ENCODE data around the gene AGBL1.

Gene AGBL1

GRCh38 chr15:86854176-86854575, 774.5 kb downstream of the AGBL1 start:
- H3K4me3 ChIP-seq, result no peak overlapping the region
- no peak overlapping the region for H3K9ac ChIP-seq
- H3K4me2 ChIP-seq, result no peak overlapping the region
- no peaks in the 10 kb centered on the region for H3K27me3 ChIP-seq
- H3K4me1 ChIP-seq, result no peaks in the 10 kb centered on the region
- no peaks in the 10 kb centered on the region for H3K36me3 ChIP-seq
- H3K27ac ChIP-seq, result no peak overlapping the region
- H4K20me1 ChIP-seq, result no peaks in the 10 kb centered on the region
- peaks cover 0 to 12% (median 3%) of the 10 kb centered on the region in 11 experiments; a peak in 8 of 22 replicates for H3K9me3 ChIP-seq (replicated peaks in 1 of 11)
- no peak for TF ChIP-seq Cebpa-rat (IDR thresholded peaks at IDR 0.05)

DNA sequence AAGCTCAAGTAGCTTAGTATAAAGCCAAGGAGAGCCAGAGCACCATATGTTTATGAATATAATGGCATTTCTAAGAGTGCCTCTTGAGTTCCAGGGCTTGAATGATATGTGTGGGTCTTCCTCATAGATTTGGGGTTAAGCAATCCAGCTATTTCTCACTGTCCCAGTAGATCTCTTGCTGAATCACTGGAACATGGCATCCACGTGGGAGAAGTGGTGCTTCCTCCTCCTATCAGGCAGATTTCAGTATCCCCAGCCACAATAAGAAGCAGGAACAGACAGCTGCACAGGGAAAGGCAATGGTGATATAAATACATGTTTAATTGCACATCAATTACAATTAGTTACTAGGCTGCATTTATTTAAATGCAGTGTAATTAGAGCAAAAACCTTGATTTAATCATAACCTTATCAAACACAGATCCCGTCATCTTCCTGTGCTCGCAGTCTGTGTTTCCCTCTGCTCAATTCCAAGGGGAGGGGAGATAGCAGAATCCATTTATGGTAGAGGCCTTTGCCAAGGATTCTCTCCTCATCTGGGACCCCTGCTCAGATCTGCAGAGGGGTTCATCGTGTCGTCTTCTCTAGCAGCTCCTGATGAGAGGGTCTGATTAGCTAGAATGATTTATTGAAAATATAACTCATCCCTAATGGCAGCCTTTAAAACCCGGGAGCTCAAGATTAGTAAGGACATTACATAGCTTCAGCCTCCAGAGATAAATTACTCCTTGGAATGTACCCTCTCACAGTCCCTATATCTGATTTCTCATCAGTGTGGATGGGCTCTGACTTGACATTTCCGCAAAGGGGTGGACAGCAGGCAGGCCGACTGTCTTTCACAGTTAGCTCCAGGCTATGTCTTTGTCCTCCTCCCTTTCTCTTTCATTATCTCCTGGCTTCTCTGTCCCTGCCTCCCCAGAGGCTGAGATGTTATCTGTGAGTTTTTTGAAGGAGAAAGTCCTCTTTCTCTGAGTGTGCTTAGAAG, 775.9 kb downstream of the AGBL1 start:
- H3K9ac ChIP-seq, result no peak overlapping the region
- TF ChIP-seq Cebpa-rat (IDR thresholded peaks at IDR 0.05), result no peak
- H3K27ac ChIP-seq, result no peak overlapping the region
- H3K36me3 ChIP-seq, result no peaks in the 10 kb centered on the region
- no peaks in the 10 kb centered on the region for H3K27me3 ChIP-seq
- H3K4me2 ChIP-seq, result no peak overlapping the region
- peaks cover 0 to 12% (median 3%) of the 10 kb centered on the region in 11 experiments; a peak in 8 of 22 replicates for H3K9me3 ChIP-seq (replicated peaks in 1 of 11)
- H3K4me1 ChIP-seq, result no peaks in the 10 kb centered on the region
- H3K4me3 ChIP-seq, result no peak overlapping the region
- no peaks in the 10 kb centered on the region for H4K20me1 ChIP-seq

DNA sequence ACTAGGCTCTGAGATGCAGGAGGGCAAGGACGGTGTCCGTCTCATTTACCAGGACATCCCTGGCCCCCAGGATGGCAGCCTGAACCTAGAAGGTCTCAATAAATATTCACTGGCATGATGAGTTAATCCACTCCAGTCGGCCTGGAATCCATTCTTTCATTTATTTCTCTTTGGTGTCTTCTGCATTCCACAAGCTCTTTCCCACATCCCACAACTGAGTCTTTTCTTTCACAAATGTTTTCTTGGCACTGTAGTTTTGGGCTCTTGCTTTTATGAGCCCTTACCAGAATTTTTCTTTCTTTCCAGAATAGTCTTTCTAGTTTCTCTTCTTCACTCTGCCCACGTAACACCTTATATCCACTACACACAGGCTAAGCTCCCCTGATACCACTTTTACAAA, 778.0 kb downstream of the AGBL1 start:
- H3K4me3 ChIP-seq, result no peak overlapping the region
- H3K4me1 ChIP-seq, result no peaks in the 10 kb centered on the region
- no peaks in the 10 kb centered on the region for H3K27me3 ChIP-seq
- H3K9ac ChIP-seq, result no peak overlapping the region
- no peak overlapping the region for H3K4me2 ChIP-seq
- H4K20me1 ChIP-seq, result no peaks in the 10 kb centered on the region
- no peak for TF ChIP-seq Cebpa-rat (IDR thresholded peaks at IDR 0.05)
- H3K27ac ChIP-seq, result no peak overlapping the region
- H3K9me3 ChIP-seq (replicated peaks in 1 of 11), result no peaks in the 10 kb centered on the region
- no peaks in the 10 kb centered on the region for H3K36me3 ChIP-seq

DNA sequence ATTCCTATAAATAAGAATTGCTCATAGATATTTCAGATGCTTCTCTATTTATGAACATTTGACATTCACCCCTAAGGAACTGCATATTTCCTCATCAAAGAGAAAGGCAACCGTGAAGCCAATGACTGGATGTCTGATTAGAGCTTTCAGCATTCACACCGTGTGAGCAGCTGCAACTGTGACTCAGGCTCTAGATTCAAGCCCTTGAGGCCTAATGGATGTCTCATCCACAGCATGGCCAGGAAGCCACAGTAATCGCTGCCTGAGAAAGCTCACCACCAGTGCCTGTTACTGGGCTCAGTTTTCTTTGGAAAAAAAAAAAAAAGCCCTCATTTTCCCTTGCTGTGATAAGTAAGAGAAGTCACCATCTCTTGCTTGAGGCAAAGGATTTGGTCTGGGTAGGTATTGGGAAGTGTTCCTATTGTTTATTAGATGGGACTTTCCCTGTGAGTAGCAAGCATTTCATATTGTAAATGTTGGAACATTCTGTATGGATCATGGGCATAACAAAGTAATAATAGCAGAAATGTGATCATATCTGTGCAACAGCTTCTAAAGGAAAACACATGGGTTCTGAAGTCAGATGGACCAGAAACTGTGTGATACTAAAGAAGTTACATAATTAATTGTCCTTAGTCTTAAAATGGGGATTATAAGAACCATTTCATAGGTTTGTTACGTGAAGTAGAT, 783.7 kb downstream of the AGBL1 start:
- H3K4me1 ChIP-seq, result no peaks in the 10 kb centered on the region
- H3K4me2 ChIP-seq, result no peak overlapping the region
- TF ChIP-seq Cebpa-rat (IDR thresholded peaks at IDR 0.05), result no peak
- no peaks in the 10 kb centered on the region for H3K9me3 ChIP-seq (replicated peaks in 1 of 11)
- H3K9ac ChIP-seq, result no peak overlapping the region
- H4K20me1 ChIP-seq, result no peaks in the 10 kb centered on the region
- H3K27me3 ChIP-seq, result no peaks in the 10 kb centered on the region
- H3K27ac ChIP-seq, result no peak overlapping the region
- H3K36me3 ChIP-seq, result no peaks in the 10 kb centered on the region
- no peak overlapping the region for H3K4me3 ChIP-seq

GRCh38 chr15:86865920-86866319, 786.2 kb downstream of the AGBL1 start:
- Histone ChIP-seq H3K36me3 (no peaks in the 10 kb centered on the region), H4K20me1 (no peaks in the 10 kb centered on the region), H3K27ac (no peak overlapping the region), H3K9me3 (replicated peaks in 1 of 11) (no peaks in the 10 kb centered on the region), H3K4me2 (no peak overlapping the region), H3K4me1 (no peaks in the 10 kb centered on the region), H3K4me3 (no peak overlapping the region), H3K27me3 (no peaks in the 10 kb centered on the region), H3K9ac (no peak overlapping the region)
- no peak for TF ChIP-seq Cebpa-rat (IDR thresholded peaks at IDR 0.05)

GRCh38 chr15:86870846-86871245, 791.2 kb downstream of the AGBL1 start:
- no peak overlapping the region for H3K4me2 ChIP-seq

DNA sequence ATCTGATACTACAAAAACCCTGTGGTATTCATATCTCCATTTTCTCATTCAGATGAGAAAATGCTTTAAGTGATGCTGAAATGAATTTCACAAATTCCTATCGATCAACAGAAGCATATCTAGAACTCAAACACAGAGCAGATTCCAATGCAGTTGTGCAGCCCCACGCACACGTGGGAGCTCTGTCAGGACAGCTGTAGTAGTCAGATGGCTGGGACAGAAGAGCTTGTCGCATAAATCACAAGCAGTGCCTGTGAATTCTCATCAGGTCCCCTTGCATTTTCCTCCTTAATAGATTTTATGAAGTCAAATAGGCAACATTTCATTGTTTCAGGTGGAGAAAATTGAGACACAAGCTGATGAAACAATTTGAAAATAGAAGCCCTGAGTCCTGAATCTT, 792.3 kb downstream of the AGBL1 start:
- Histone ChIP-seq H3K4me2 (no peak overlapping the region), H3K27ac (no peak overlapping the region), H3K9ac (no peak overlapping the region), H3K36me3 (no peaks in the 10 kb centered on the region), H3K9me3 (replicated peaks in 1 of 11) (no peaks in the 10 kb centered on the region), H3K27me3 (no peaks in the 10 kb centered on the region), H3K4me1 (no peaks in the 10 kb centered on the region), H4K20me1 (no peaks in the 10 kb centered on the region), H3K4me3 (no peak overlapping the region)
- TF ChIP-seq Cebpa-rat (IDR thresholded peaks at IDR 0.05), result no peak

More at GRCh38 chr15:86870846-86871245, 791.2 kb downstream of the AGBL1 start:
- H3K4me3 ChIP-seq, result no peak overlapping the region
- TF ChIP-seq Cebpa-rat (IDR thresholded peaks at IDR 0.05), result no peak
- H3K9ac ChIP-seq, result no peak overlapping the region
- no peak overlapping the region for H3K27ac ChIP-seq
- no peaks in the 10 kb centered on the region for H3K27me3 ChIP-seq
- H3K36me3 ChIP-seq, result no peaks in the 10 kb centered on the region
- no peaks in the 10 kb centered on the region for H3K9me3 ChIP-seq (replicated peaks in 1 of 11)
- H4K20me1 ChIP-seq, result no peaks in the 10 kb centered on the region
- no peaks in the 10 kb centered on the region for H3K4me1 ChIP-seq

DNA sequence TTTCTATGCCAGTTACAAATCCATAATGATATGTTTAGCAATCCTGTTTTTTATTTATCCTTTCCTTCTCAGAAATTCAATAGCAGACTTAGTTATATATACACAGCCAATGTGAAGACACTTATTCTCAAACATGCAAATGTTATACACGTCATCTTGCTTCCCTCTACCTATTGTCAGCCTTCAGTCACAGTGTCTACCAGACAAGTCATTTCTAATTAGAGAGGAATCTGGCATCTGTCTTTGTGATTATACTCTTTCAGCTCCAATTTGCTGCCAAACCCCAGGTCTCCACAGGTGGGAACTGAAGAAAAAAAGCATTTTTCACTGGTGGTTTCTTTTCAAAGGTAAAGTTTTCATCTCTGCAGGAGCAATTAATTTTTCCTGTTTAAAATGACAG, 793.1 kb downstream of the AGBL1 start:
- no peaks in the 10 kb centered on the region for H3K36me3 ChIP-seq
- H3K9me3 ChIP-seq (replicated peaks in 1 of 11), result no peaks in the 10 kb centered on the region
- no peak for TF ChIP-seq Cebpa-rat (IDR thresholded peaks at IDR 0.05)
- H3K4me2 ChIP-seq, result no peak overlapping the region
- no peak overlapping the region for H3K9ac ChIP-seq
- H4K20me1 ChIP-seq, result no peaks in the 10 kb centered on the region
- no peak overlapping the region for H3K4me3 ChIP-seq
- H3K27me3 ChIP-seq, result no peaks in the 10 kb centered on the region
- H3K27ac ChIP-seq, result no peak overlapping the region
- H3K4me1 ChIP-seq, result no peaks in the 10 kb centered on the region

DNA sequence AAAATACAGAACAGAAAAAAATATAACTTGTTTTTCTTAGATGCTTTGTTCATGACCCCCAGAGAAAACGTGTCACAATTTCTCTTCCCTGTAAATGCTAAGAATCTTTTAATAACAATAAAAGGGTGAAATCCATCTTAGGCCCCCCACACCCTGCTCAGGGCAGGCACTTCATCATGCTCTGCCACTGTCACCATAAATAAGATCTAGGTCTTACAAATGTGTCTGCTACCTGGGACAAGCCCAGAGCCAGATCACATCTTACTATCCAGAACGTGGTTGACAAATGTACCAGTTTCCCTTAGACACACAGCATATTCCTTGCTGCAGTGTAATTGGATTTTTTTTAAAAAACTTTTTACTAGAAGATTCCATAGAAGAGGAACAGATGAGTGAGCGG, 795.4 kb downstream of the AGBL1 start:
- no peak for TF ChIP-seq Cebpa-rat (IDR thresholded peaks at IDR 0.05)
- H3K36me3 ChIP-seq, result no peaks in the 10 kb centered on the region
- no peaks in the 10 kb centered on the region for H3K27me3 ChIP-seq
- H3K9ac ChIP-seq, result no peak overlapping the region
- H3K4me1 ChIP-seq, result no peaks in the 10 kb centered on the region; a peak in 1 of 20 replicates
- no peaks in the 10 kb centered on the region for H3K9me3 ChIP-seq (replicated peaks in 1 of 11)
- no peak overlapping the region for H3K4me2 ChIP-seq
- H3K27ac ChIP-seq, result no peak overlapping the region
- no peaks in the 10 kb centered on the region for H4K20me1 ChIP-seq
- H3K4me3 ChIP-seq, result no peak overlapping the region

Data from BLaER1 treated with 17β-estradiol and CSF1 and Interleukin-3, amounts not matched to agents 10 nM and 100 nM (cell line).